Measurements from ENCODE around the gene LRPAP1.
"Not testable (repeated sequence)": the region's sequence is repeated elsewhere in the genome, so short reads cannot be mapped to it uniquely, and the experiment has no call there.

The LRPAP1 gene, protein sequence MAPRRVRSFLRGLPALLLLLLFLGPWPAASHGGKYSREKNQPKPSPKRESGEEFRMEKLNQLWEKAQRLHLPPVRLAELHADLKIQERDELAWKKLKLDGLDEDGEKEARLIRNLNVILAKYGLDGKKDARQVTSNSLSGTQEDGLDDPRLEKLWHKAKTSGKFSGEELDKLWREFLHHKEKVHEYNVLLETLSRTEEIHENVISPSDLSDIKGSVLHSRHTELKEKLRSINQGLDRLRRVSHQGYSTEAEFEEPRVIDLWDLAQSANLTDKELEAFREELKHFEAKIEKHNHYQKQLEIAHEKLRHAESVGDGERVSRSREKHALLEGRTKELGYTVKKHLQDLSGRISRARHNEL

DNA sequence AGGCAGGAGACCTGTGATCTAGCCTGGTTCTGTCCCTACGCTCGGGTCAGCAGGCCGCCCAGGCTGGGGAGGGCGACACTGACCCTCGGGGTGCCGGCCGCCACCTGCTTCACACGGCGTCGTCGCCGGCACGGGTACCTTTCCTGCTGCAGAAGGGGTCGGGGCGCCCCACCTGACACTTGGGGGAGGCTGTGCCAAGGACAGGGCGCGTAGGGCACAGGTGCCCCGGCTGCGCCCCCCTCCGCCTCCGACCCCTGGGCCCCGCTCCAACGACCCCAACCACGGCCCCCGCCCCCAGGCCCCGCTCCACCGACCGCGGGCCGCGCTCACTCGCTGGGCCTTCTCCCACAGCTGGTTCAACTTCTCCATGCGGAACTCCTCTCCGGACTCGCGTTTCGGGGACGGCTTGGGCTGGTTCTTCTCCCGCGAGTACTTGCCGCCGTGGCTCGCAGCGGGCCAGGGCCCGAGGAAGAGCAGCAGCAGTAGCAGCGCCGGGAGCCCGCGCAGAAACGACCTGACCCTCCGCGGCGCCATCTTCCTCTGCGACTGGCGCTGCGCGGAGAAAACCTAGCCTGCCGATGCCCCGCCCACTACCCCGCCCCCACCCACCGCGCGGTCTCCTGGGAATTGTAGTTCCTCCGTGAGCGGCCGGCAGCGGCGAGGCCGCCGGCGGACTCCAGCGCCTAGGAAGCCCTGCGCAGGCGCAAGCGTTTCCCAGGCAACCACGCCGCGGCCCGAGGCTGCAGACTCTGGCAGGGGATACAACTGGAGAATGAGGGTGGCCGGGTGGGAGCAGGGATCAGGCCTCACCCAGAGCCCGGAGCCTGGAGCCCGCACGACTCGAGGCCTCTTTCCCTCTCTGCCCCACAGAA lies at the start of gene LRPAP1:
LRPAP1 (minus strand) TSS at position 544 of the 872 bp plus-strand sequence; CDS start at position 534, 10 bp downstream.
- DNase-seq = peak; percentile 86

DNA sequence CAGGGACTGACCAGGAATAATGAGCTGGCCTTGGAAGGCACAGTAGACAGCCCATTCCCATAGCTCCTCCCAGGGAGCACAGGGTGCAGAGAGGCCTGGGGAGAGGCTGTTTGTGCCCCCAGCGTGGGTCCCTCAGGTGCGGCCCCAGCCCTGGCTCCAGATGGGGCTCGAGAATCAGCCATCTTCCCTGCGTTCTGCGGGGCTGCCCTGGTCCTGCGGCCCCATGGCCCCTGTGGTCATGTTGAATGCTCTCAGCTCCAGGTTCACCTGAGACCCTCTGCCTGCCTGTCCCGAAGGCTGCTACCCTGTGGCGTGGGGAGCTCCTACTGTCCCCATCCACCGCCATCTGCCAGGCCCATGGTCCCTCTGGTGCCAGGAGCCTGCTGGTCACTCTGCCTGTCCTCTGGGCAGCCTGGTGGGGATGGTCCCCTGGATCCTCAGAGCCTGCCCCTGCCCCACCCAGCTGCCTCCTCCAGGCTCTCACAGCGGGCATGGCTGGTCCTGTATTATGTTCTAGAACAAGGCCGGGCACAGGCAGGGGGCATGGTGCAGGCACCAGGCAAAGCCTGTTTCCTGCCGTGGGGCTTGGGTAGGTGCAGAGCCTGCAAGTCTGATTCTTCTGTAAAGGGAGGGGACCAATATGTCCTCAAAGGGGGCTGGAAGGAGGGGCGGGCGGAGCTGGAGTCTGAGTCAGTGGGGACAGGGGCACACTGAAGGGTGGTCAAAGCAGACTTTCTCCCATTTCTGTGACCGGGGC lies 49.3 kb upstream of the LRPAP1 start:
- DNase-seq = not testable (repeated sequence)

DNA sequence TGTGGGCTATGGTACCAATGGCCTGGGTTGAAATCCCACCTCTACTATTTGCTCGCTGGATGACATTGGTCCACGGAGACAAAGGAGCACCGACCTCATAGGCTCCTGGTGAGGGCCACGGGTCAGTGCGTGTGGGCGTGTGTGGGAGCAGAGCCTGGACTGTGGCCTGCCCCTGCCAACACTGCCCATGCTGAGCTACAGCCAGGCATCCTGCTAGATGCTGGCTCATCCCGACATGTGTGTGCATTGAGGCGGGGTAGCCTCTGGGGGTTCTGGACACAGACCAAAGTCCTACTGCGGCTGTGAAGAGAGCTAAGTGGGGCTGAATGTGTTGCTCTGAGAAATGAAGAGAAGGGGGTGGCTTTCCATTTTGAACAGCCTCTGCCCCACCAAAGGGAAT lies 48.6 kb upstream of the LRPAP1 start:
- DNase-seq = not testable (repeated sequence)

DNA sequence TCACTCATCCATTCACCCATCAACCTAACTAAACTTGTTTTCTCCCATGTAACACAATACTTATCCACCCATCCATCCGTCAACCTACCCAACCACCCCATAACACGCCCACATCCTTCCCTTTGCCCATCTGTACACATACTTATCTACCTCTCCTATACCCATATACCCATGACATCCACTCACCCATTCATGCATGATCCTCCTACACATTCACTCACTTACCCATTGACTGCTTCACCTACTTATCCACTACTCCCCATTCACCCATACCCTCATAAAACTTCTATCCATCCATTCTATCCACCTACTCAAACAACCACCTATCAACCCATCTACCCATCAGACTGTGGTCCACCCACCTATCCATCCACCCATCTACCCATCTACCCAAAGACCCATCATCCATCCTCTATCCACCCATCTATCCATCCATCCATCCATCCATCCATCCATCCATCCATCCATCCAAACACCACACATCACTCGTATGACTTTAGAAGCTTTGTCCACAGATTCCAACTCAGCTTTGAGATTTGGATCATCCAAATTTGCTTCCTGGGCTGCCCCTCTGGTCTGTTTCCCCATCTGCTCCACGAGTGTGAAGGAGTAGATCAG lies 46.4 kb upstream of the LRPAP1 start:
- not testable (repeated sequence) for DNase-seq

DNA sequence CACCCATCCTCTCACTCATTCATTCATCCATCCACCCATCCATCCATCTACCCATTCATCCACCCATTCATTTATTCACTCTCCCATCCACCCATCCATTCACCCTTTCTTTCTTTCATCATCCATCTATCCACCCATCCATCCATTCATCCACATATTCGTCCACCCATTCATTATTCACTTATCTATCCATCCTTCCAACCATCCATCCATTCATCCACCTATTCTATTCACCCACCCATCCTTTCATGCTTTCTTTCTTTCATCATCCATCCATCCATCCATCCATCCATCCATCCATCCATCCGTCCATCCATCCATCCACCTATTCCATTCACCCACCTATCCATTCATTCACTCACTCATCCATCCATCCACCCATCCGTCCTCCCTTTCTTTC lies 45.8 kb upstream of the LRPAP1 start:
- not testable (repeated sequence) for DNase-seq

DNA sequence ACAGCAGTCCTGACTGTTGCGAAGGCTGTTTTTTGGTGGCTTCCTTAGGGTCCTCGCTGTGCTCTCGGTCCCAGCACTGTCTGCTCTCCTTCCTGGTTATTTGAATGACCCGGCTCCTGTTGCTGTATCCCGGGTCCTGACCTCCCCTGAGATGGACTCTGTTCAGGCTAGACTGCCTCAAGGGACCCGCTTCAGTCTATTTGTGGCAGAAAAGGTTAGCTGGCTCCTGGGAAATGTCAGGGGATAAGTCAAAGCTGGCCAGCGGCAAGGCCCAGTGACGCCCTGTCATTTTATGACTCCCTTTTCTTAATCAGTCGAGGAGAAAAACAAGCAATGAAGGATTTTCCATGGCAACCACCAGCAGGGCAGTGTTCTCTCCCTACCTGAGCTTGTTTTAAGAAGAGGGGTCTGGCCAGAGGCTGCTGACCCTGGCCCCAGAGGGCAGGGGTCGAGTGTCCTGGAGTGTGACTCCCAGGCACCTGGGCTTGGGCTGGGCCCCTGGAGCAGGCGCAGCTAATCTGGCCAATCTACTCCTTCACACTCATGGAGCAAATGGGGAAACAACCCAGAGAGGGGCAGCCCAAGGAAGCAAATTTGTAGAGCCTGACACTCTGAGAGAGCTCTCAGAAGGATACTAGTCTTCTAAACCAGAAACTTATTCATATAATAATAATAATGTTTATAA lies 45.1 kb upstream of the LRPAP1 start:
- not testable (repeated sequence) for DNase-seq

DNA sequence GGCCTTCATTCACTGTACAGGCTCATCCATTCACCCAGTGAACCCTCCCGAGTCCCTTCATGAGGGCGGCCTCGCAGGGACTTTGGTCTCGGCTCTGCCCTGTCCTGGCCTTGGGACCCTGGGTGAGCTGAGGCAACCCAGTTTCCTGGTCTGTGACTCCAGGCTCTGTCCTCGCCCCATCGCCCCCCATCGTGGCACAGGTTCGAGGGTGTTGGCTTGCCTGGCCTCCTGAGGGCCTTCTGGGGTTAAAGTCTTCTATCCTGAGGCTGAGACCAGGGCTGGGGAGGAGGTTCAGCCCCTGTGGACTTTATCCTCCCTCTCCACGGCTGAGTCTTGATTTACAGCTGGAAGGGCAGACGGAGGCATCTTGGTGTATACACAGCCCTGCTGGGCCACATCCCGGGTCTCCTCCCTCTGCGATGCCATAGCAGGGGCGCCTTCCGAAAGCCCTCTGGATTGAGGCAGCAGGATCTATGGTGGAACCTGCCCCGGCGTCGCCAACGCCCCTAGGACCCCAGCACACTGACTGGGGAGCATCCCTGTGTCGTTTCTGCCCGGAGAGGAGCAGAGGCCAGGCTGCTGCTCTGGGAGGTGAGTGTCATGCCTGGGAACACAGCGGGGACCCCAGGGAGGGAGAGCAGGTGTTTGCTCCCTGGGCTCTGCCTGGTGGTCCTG lies 44.4 kb upstream of the LRPAP1 start:
- not testable (repeated sequence) for DNase-seq

DNA sequence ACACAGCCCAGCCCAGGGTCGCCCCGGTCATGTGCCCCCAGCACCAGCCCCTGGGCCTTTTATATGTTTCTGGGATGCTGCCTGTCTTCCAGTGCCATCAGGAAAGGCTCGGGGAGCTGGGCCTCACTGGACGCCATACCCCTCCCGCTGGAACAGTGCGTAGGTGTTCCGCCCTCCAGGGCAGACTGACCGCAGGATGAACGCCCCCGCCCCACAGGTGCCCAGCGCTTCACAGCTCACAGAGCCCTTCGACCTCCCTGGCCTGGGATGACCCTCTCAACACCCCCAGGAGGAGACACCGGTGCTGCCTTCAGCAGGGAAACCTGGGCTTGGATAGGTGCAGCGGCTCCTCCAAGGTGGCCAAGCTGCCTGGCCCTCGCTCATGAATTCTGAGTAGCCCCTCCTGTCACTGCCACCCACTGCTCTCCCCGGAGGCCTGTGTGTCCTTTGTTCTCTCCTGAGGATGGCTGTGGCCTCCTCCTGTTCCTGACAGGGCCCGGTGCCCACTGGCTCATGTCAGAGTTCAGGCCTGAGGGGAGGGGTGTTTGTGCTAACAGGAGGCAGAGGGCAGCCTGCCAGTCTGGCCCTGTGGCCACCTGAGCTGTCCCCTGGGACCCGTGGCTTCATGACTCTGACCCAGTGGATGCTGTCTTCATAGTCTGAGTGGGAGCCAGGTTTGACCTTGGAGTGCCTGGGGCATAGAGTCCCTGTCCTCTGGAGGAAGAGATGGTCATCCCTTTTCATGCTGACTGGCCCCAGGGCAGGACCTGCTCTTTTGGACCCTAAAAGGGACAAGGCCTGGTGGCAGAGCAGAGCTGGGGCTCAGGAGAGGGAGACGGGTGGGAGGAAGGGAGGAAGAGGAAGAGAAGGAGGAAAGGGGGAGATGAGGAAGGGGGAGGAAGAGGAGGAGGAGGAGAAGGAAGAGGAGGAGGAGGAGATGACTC lies 43.5 kb upstream of the LRPAP1 start:
- not testable (repeated sequence) for DNase-seq

DNA sequence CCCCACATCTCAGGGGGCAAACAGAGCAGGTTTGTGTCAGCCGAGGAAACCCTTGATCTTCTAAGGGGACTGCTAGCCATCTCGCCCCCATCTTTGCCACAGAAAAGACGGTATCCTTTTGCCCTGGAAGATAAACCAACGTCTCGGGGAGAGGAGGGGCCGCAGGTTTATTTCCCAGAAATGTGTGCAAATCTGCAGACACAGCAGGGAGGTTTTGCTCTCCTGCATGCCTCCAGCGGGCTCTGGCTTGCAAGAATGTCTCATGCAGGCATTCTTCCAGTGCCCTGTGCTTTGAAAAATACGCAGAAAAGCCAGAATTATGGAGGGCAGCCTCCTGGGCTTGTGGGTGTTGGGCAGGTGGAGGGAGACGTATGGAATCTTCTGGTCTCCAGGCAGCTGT lies 42.6 kb upstream of the LRPAP1 start:
- not testable (repeated sequence) for DNase-seq

DNA sequence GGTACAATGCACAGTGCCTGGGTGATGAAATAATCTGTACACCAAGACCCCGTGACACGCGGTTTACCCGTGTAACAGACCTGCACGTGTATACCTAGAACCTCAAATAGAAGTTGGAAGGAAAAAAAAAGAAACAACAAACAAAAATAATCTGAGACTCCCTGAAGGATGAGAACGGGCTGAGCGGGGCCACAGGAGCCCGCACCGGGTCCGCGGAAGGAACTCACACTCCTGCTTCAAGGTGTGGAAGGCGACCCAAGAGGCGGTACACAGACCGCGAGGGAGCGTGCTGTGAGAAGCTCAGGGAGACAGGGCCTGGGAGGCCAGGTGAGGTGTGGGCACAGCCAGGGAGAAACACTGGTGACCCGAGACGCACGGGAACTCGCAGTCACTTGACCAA lies 42.1 kb upstream of the LRPAP1 start:
- DNase-seq = not testable (repeated sequence)

DNA sequence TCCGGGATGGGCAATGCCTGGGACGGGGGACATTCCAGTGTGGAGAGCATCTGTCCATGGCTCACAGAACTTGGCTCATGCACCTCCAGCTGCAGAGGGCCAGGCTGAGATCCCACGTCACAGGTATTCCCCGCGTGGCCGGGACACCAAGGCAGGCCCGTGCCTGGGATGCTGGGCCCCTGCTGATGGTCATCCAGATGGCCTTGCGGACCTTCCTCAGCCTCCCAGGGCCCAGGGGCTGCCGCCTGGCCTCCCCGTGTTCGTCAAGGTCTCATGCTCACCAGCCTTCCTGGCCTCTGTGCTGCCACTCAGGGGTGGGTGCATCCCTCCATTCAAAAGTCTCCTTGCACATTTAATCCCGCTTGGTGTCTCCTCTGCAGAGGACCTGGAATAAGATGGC lies 40.9 kb upstream of the LRPAP1 start:
- no peak for DNase-seq

DNA sequence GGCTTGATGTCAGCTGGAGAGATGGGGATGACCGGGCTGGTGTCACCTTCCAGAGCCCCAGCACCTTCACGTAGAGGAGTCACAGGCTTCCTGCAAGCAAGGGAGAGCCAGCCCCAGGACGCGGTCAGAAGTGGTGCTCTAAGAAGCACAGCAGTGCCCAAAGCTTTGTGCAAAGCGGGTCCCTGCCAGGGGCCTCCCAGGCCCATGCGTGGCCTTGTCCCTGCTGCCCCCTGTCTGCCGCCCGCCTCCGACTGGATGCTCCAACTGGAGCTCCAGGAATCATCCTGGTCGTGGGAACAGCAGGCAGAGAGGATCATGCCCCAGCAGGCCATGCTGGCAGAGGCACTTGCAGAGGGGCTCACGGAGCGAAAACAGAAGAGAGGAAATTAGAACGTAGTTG lies 40.1 kb upstream of the LRPAP1 start:
- no peak for DNase-seq

DNA sequence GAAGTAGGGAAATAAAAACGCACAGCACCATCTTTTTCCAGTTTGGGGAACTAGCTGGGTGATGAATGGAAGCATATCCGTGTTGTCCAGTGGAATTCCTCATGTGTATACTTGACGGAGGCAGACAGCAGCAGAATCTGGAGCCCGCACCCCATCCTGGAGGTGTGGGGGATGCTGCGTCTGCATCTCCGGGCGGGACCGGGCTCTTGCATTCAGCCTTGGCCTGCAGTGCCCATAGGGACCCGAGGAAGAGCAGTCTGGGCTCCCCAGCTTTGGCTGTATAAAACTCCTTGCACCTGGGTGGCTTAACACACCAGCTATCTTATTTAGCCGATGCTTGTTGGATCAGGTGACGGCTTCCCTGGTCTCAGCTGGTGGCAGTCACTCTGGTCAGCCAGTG lies 39.7 kb upstream of the LRPAP1 start:
- no peak for DNase-seq

DNA sequence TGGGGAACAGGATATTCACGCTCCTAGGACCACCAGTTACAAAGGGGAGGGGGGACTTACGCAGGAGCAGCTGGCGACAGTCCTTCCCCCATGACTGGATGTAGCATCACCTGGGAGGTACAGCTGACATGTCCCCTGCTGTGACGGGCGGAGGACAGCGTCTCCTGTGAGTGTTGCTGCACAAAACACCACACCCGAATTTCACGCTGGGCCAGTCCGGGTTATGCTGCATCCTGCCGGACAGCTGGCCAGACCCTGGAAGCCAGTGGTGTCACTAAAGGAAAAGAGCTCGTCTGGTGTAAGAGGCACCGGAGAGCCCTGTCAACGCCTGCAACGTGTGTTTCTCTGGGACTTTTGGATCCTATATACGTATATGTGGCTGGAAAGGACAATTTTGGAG lies 38.7 kb upstream of the LRPAP1 start:
- DNase-seq = not testable (repeated sequence)

DNA sequence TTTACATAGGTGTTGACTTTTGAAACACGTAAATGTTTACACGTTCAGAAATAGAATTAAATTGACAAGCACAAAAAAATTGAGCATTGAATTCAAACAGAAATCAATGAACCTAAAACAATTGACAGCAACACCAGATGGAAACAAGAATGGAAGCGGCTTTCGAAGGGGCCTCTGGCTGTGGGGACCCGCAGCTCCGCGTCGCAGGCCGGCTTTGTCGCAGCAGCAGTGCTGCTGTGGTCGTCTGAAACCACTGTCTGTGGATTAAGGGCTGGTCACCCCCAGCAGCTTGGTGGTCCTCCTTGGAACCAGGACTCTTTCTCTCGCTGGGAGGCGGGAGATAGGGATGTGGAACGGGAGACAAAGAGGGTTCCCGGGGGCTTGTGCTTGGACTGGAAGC lies 37.4 kb upstream of the LRPAP1 start:
- DNase-seq = not testable (repeated sequence)

DNA sequence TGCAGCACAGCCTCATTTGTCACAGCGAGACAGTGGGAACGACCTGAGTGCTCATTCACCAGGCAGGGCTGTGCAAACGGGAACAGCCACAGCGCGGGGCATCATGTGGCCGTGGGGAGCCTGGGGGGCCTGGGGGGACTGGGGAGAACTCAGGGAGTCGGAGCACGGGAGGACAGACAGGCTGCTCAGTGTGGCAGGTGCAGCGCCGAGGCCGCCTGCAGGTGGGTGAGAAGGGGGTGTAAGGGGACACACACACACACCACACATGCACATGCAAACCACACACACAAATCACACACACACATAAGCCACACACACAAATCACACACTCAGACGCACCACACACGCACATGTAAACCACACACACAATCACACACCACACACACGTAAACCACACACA lies 34.5 kb upstream of the LRPAP1 start:
- DNase-seq = not testable (repeated sequence)

DNA sequence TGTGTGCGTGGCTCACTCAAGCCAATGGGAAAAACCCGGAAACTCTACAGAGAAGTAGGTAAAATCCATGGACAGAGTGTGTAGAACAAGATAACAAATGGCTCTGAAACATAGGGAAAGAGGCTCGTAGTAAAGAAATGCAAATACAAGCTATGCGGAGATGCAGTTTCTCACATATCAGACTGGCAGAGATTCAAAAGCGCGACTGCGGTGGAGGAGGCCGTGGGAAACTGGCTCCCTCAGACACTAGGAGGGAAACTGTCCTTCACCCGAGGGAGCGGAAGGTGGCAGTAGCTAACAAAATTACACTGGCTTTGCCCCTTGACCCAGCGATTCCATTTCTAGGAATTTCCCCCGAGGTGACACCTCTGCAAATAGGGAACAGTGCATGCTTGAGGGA lies 34.1 kb upstream of the LRPAP1 start:
- DNase-seq = not testable (repeated sequence)

DNA sequence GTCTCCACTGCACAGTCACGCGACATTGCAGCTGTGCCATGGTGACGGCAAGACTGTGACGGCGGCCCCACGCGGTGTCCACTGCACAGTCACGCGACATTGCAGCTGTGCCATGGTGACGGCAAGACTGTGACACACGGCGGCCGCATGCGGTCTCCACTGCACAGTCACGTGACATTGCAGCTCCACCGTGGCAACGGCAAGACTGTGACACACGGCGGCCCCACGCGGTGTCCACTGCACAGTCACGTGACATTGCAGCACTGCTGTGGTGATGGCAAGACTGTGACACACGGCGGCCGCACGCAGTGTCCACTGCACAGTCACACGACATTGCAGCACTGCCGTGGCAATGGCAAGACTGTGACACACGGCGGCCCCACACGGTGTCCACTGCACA lies 32.7 kb upstream of the LRPAP1 start:
- DNase-seq = not testable (repeated sequence)

DNA sequence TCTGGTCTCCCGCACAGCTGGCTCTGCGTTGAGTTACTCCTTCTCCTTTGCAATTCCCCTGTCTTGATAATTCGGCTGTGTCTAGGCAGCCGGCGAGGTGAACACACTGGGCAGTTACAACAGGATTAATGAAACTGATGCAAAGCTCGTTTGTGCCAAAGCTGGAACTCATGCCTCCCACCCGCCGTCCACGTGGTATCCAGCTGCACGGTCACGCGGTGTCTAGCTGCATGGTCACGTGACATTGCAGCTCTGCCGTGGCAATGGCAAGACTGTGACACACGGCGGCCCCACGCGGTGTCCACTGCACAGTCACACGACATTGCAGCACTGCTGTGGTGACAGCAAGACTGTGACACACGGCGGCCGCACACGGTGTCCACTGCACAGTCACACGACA lies 31.2 kb upstream of the LRPAP1 start:
- DNase-seq = no peak

DNA sequence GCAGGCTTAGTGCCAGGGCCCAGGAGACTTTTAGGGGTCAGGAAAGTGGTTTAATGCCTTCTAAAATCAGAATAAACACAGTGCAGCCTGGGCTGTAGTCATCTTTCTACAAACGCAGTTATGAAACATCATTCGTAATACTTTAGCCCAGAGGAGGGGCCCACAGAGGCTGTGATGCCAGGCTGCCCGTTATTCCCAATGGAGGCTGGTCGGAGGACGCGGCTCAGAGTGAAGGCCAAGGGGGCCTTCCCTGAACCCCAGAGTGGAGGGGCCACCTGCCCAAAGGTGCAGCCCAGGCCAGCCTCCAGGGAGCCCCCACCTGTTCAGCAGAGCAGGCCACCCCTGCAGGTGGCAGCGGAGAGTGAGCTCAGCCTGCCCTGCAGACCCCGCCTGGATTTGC lies 29.9 kb upstream of the LRPAP1 start:
- DNase-seq = not testable (repeated sequence)
